ENCODE measurements around the gene DHX34.

DNA sequence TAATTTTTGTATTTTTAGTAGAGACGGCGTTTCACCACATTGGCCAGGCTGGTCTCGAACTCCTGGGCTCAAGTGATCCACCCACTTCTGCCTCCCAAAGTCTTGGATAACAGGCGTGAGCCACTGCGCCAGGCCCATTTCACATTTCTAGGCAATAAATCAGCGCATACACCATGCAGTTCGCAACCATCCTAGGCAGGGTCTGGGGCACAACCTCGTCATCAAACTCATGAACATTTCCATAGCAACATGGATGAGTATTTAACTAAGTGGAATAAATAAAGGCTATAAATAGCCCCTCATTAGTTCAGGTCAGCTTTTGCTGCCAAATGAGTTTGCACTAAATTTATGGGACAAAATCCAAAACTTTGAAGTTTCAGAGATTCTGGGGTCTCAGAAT, 62.0 kb downstream of the DHX34 start:
- TF ChIP-seq EZH2phosphoT487 (IDR thresholded peaks at IDR 0.05; ENCODE audit: insufficient read depth, low read depth) (no peak), EZH2 (IDR thresholded peaks at IDR 0.05; ENCODE audit: insufficient read depth, poor library complexity, severe bottlenecking) (no peak)
